GF-D8 (cell line): ENCODE results near the gene RBM34.
"Not testable (repeated sequence)": the region's sequence is repeated elsewhere in the genome, so short reads cannot be mapped to it uniquely, and the experiment has no call there.

Experiments used
- DNase-seq: peaks from one replicate; lab custom pipeline; 2025; lab: John Stamatoyannopoulos, UW

RBM34 gene

GRCh38 chr1:235091319-235092044 is 69.6 kb downstream of the RBM34 start:
- not testable (repeated sequence) for DNase-seq

DNA sequence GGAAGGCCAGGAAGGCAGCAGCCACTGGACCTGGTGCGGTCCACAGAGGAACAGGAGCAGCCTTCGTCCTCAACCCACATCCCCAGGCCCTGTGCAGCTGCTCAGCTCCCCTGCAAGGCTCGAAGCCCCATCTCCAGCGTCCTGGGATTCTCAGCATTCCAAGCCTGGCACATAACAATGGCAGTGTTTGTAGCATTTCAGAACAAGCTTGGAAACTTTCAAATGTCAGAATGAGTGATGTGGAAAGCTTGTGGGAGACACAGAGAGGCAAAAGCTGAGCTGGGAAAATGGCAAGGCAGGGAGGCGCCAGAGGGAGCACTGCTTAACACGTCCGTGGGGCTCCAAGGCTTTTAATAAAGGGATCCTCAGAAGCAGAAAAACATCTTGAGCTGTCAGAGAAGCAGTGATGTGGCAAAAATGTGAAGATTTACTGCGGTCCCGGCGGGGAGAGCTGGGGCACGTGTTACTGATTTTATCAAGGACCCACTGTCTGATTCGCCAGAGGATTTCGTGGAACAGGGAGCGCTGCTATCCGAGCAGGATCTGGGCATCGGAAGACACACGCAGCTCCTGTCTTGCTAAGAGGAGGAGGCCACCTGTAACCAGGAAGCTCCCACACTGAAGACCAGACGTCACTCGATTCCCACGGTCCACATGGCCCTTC is 70.5 kb downstream of the RBM34 start:
- no peak for DNase-seq

- no peak for DNase-seq
These were observed 72.1 kb downstream of the RBM34 start for GRCh38 chr1:235088907-235089306.

DNA sequence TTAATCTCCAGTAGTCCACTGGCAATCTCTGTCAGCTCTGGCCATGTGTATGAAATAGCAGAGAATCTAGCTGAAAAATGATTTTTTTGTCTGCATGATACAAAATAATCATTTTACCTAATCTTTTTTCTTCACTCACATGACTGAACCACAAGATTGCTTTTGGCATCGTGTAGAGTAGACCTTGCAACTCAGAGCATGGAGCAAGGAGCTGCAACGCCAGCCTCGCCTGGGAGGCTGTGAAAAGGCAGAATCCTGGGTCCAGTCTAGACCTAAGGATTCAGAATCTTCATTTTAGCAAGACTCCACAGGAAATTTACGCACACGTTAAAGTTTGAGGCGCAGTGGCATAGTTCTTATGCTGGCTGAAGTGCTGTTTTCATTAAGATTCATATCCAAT is 72.6 kb downstream of the RBM34 start:
- no peak for DNase-seq

DNA sequence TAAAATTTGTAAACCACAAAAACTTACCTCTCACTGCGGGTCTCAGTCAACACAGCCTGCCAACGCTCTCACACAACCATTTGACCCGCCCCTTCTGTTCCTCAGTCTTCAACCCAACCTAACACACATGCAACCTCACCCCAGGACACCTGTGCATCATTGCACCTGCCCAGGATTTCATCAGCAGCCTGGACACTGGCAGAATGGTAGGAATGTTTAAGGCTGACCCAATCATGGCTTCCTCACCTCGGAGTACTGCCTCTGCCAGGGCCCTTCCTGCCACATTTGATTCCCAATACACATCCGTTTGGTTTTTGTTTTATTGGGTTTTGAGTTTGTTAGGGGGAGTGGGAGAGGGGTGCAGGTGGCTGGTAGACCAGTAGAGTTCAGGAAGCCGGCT is 73.1 kb downstream of the RBM34 start:
- DNase-seq: no peak

GRCh38 chr1:235085411-235086117 is 75.5 kb downstream of the RBM34 start:
- DNase-seq: not testable (repeated sequence)
